IMR-90 (cell line): ENCODE data around the gene SEC14L6. TPM values are rescaled to one million over a fixed set of nuclear protein-coding genes. Genes with fewer than 3 reads are reported as not detected.

Experiments
- ATAC-seq: fragments of 200-7000 bp; cut with Tn5 transposase; 2 replicates; pipeline ENCODE4 v1.9.1; 2020; ENCODE audit warnings: low read depth, mild to moderate bottlenecking, moderate library complexity
- BruUV-seq: library from RNA; stranded (reverse); fragments of 400-500 nt; replicated peaks from 2 replicates; lab custom pipeline; 2021; lab: Mats Ljungman, UMichigan
- CTCF ChIA-PET: fragments of 300-600 bp; formaldehyde crosslinking; extraction: SDS; loops from one replicate; lab custom pipeline; 2021; ENCODE audit warnings: antibody characterized with exemption; lab: Yijun Ruan, JAX
- POLR2A ChIA-PET: fragments of 300-600 bp; sonication (Branson Sonifier 250); formaldehyde crosslinking; loops from one replicate; lab custom pipeline; 2022; ENCODE audit warnings: antibody characterized with exemption; ENCODE audit not compliant: unreplicated experiment; lab: Charles Lee
- DNase-seq: peaks from one replicate; pipeline ENCODE4 v3.0.0; 2013
- H2AFZ ChIP-seq: replicated peaks from 2 replicates; pipeline ENCODE3; 2013; ENCODE audit warnings: low read length, mild to moderate bottlenecking; ENCODE audit not compliant: poor library complexity
- H2AK5ac ChIP-seq: 2 replicates; pipeline ENCODE4 v1.6.1; 2013; ENCODE audit warnings: low read depth, low read length, inconsistent platforms
- H2AK9ac ChIP-seq: replicated peaks from 2 replicates; pipeline ENCODE3; 2013; ENCODE audit warnings: mild to moderate bottlenecking, low read depth, low read length, moderate library complexity; ENCODE audit not compliant: poor library complexity
- H2BK120ac ChIP-seq: 2 replicates; pipeline ENCODE4 v1.6.1; 2013; ENCODE audit warnings: low read depth, low read length, inconsistent platforms
- H2BK15ac ChIP-seq: 3 replicates; pipeline ENCODE4 v1.6.1; 2013; ENCODE audit warnings: low read depth, low read length, inconsistent platforms
- H2BK20ac ChIP-seq: 2 replicates; pipeline ENCODE4 v1.6.1; 2013; ENCODE audit warnings: low read depth, mild to moderate bottlenecking, inconsistent platforms, low read length, moderate library complexity
- H2BK5ac ChIP-seq: 2 replicates; pipeline ENCODE4 v1.6.1; 2013; ENCODE audit warnings: mild to moderate bottlenecking, low read depth, low read length, inconsistent platforms; ENCODE audit not compliant: poor library complexity, severe bottlenecking
- H3K14ac ChIP-seq: replicated peaks from 2 replicates; pipeline ENCODE4 v1.6.1; 2013; ENCODE audit warnings: low read depth, low read length, inconsistent platforms
- H3K18ac ChIP-seq: 2 replicates; pipeline ENCODE4 v1.6.1; 2013; ENCODE audit warnings: low read depth, low read length, control low read depth
- H3K23ac ChIP-seq: 2 replicates; pipeline ENCODE4 v1.6.1; 2013; ENCODE audit warnings: low read depth, low read length, inconsistent platforms
- H3K27ac ChIP-seq: 2 replicates; pipeline ENCODE4 v1.5.1; 2013; ENCODE audit warnings: mild to moderate bottlenecking, control low read depth, low read length; ENCODE audit not compliant: insufficient read depth
- H3K27me3 ChIP-seq: 2 replicates; pipeline ENCODE4 v1.6.1; 2013; ENCODE audit warnings: low read length; ENCODE audit not compliant: control insufficient read depth, insufficient read depth
- H3K36me3 ChIP-seq: 2 replicates; pipeline ENCODE4 v1.6.1; 2013; ENCODE audit warnings: low read length, mixed read lengths; ENCODE audit not compliant: control insufficient read depth, insufficient read depth
- H3K4ac ChIP-seq: 2 replicates; pipeline ENCODE4 v1.6.1; 2013; ENCODE audit warnings: low read depth, low read length, inconsistent platforms
- H3K4me1 ChIP-seq: 2 replicates; pipeline ENCODE4 v1.6.1; 2013; ENCODE audit warnings: low read length, mixed read lengths; ENCODE audit not compliant: control insufficient read depth, insufficient read depth
- H3K4me2 ChIP-seq: 2 replicates; pipeline ENCODE4 v1.6.1; 2013; ENCODE audit warnings: low read depth, mild to moderate bottlenecking, control low read depth, low read length, moderate library complexity
- H3K4me3 ChIP-seq: 2 replicates; pipeline ENCODE4 v1.5.1; 2013; ENCODE audit warnings: low read depth, mild to moderate bottlenecking, control low read depth, low read length, moderate library complexity; ENCODE audit not compliant: insufficient read depth
- H3K56ac ChIP-seq: 2 replicates; pipeline ENCODE4 v1.6.1; 2013; ENCODE audit warnings: low read length, inconsistent platforms; ENCODE audit not compliant: insufficient read depth; ENCODE audit errors: extremely low read depth
- H3K79me1 ChIP-seq, 2 experiments: 2 replicates each; pipeline ENCODE4 v1.6.1; 2013; ENCODE audit warnings: low read length in 2 of 2, inconsistent platforms in 1 of 2, low read depth in 1 of 2
- H3K9ac ChIP-seq: 2 replicates; pipeline ENCODE4 v1.6.1; 2013; ENCODE audit warnings: low read depth, low read length, control low read depth
- H3K9me1 ChIP-seq: 2 replicates; pipeline ENCODE4 v1.6.1; 2013; ENCODE audit warnings: low read length, inconsistent platforms; ENCODE audit not compliant: insufficient read depth
- H3K9me3 ChIP-seq: 2 replicates; pipeline ENCODE4 v1.6.1; 2013; ENCODE audit warnings: low read length; ENCODE audit not compliant: control insufficient read depth, insufficient read depth
- H4K20me1 ChIP-seq: 2 replicates; pipeline ENCODE4 v1.6.1; 2013; ENCODE audit warnings: low read length, inconsistent platforms; ENCODE audit not compliant: insufficient read depth
- H4K5ac ChIP-seq: 2 replicates; pipeline ENCODE4 v1.6.1; 2013; ENCODE audit warnings: mild to moderate bottlenecking, low read depth, low read length, control low read depth
- H4K8ac ChIP-seq, 2 experiments: 2 replicates each; pipeline ENCODE4 v1.6.1; 2013; ENCODE audit warnings: low read depth in 2 of 2, low read length in 2 of 2, control low read depth in 1 of 2, inconsistent platforms in 1 of 2
- H4K91ac ChIP-seq: 2 replicates; pipeline ENCODE4 v1.6.1; 2013; ENCODE audit warnings: low read depth, low read length, inconsistent platforms; ENCODE audit not compliant: insufficient read depth
- BHLHE40 ChIP-seq: fragments of 150-350 bp; IDR thresholded peaks from 2 replicates; pipeline ENCODE4 v1.6.1; 2016; ENCODE audit warnings: mild to moderate bottlenecking, low read depth, low read length
- CEBPB ChIP-seq: IDR thresholded peaks from 2 replicates; pipeline ENCODE4 v1.6.1; 2012; ENCODE audit warnings: low read depth, low read length, improper control_type of control experiment
- CHD1 ChIP-seq: IDR thresholded peaks from 2 replicates; pipeline ENCODE4 v1.6.1; 2012; ENCODE audit warnings: low read depth, low read length, improper control_type of control experiment
- ELK1 ChIP-seq: fragments of 150-350 bp; IDR thresholded peaks from 2 replicates; pipeline ENCODE4 v1.6.1; 2016; ENCODE audit warnings: low read depth, mild to moderate bottlenecking, low read length, moderate library complexity, borderline replicate concordance
- FOS ChIP-seq: fragments of 150-350 bp; IDR thresholded peaks from 2 replicates; pipeline ENCODE4 v1.6.1; 2016; ENCODE audit warnings: low read depth, low read length
- MAFK ChIP-seq: IDR thresholded peaks from 2 replicates; pipeline ENCODE4 v1.6.1; 2012; ENCODE audit warnings: low read depth, low read length, improper control_type of control experiment
- MAZ ChIP-seq: IDR thresholded peaks from 2 replicates; pipeline ENCODE4 v1.6.1; 2012; ENCODE audit warnings: low read depth, mild to moderate bottlenecking, low read length, improper control_type of control experiment, moderate library complexity, borderline replicate concordance
- MXI1 ChIP-seq: IDR thresholded peaks from 2 replicates; pipeline ENCODE4 v1.6.1; 2012; ENCODE audit warnings: low read depth, mild to moderate bottlenecking, low read length, moderate library complexity, borderline replicate concordance
- NFE2L2 ChIP-seq: fragments of 150-350 bp; IDR thresholded peaks from 2 replicates; pipeline ENCODE4 v1.6.1; 2016; ENCODE audit warnings: low read depth, mild to moderate bottlenecking, low read length
- POLR2A ChIP-seq: IDR thresholded peaks from 2 replicates; pipeline ENCODE4 v1.6.1; 2012; ENCODE audit warnings: mild to moderate bottlenecking, low read depth, low read length
- RAD21 ChIP-seq: IDR thresholded peaks from 2 replicates; pipeline ENCODE4 v1.6.1; 2012; ENCODE audit warnings: low read length, improper control_type of control experiment
- RCOR1 ChIP-seq: IDR thresholded peaks from 2 replicates; pipeline ENCODE4 v1.6.1; 2012; ENCODE audit warnings: mild to moderate bottlenecking, low read length, improper control_type of control experiment; ENCODE audit not compliant: insufficient replicate concordance
- RFX5 ChIP-seq: IDR thresholded peaks from 2 replicates; pipeline ENCODE4 v1.8.0; 2012; ENCODE audit warnings: low read depth, mild to moderate bottlenecking, low read length, moderate library complexity
- SMC3 ChIP-seq: fragments of 150-350 bp; IDR thresholded peaks from 2 replicates; pipeline ENCODE4 v1.6.1; 2016; ENCODE audit warnings: low read depth, mild to moderate bottlenecking, antibody characterized with exemption, low read length, moderate library complexity
- USF2 ChIP-seq: fragments of 150-350 bp; IDR thresholded peaks from 2 replicates; pipeline ENCODE4 v1.6.1; 2017; ENCODE audit warnings: mild to moderate bottlenecking, antibody characterized with exemption, low read length, low read depth
- WGBS, 2 experiments: methylation state at CpG; one replicate each; pipeline versions ENCODE4 v1.1.5 to v1.1.7; 2013; ENCODE audit warnings: missing lambda C conversion rate in 2 of 2; ENCODE audit not compliant: insufficient read length in 1 of 2; ENCODE audit errors: extremely low coverage in 2 of 2; 5-methylcytosine and 5-hydroxymethylcytosine counted together
- dilution Hi-C: fragments of 300-500 bp; cut with HindIII; formaldehyde crosslinking; loops from one replicate; pipeline ENCODE4 v1.14.3; 2018; ENCODE audit warnings: low sequenced_read_pairs; ENCODE audit not compliant: unreplicated experiment
- in situ Hi-C: fragments of 300-500 bp; cut with MboI; formaldehyde crosslinking; loops from 3 replicates; pipeline ENCODE4 v1.14.3; 2019; ENCODE audit warnings: low sequenced_read_pairs, inconsistent platforms, mixed read lengths
- intact Hi-C: fragments of 100-400 bp; cut with micrococcal nuclease; formaldehyde crosslinking; loops from 2 replicates; pipeline ENCODE4 v1.10.0; 2022
- polyA plus RNA-seq, 3 experiments: library from polyadenylated mRNA; depleted of rRNA; stranded (reverse); fragments of >200 nt; gene quantifications; 2 replicates each; pipeline ENCODE4 v1.2.3, GENCODE V29; 2012; ENCODE audit warnings: low replicate concordance in 1 of 3
- total RNA-seq: library from RNA; depleted of rRNA; stranded (reverse); fragments of >200 nt; gene quantifications from 2 replicates; pipeline ENCODE4 v1.2.3, GENCODE V29; 2012

SEC14L6 gene
- total and polyA plus RNA-seq, 2 of the 4 experiments (the other 2 are of a cell fraction) = 0.09 TPM; not detected in 1

GRCh38 chr22:30485362-30485988 is 61.1 kb downstream of the SEC14L6 start (continued):
- TF ChIP-seq MAZ = 0 out of 2 replicates have a peak, but pooled peaks have one; percentile 49

GRCh38 chr22:30483169-30483568 is 63.4 kb downstream of the SEC14L6 start:
- Histone ChIP-seq H3K14ac (no peak overlapping the region), H3K56ac (no peak overlapping the region; the same call in 1 of the 2 replicates), H2AFZ (no peak overlapping the region), H3K18ac (no peak overlapping the region), H3K9me1 (no peaks in the 10 kb centered on the region), H3K4me1 (no peaks in the 10 kb centered on the region), H4K8ac (no peak overlapping the region), H2BK20ac (no peak overlapping the region), H3K9me3 (no peaks in the 10 kb centered on the region), H2AK5ac (no peak overlapping the region), H4K91ac (no peak overlapping the region), H3K4me3 (no peak overlapping the region), H2BK5ac (no peak overlapping the region), H2BK15ac (no peak overlapping the region), H3K27ac (no peak overlapping the region), H3K36me3 (no peaks in the 10 kb centered on the region), H3K4me2 (no peak overlapping the region), H3K27me3 (peaks cover 21% of the 10 kb centered on the region), H3K9ac (no peak overlapping the region), H3K79me1 (no peaks in the 10 kb centered on the region), H4K20me1 (no peaks in the 10 kb centered on the region), H2BK120ac (no peak overlapping the region), H2AK9ac (no peak overlapping the region), H4K5ac (no peak overlapping the region), H3K4ac (no peak overlapping the region), H3K23ac (no peak overlapping the region)
- no peak for DNase-seq
- intact Hi-C loops = no loop called here
- BruUV-seq = no TSS peak
- ChIA-PET CTCF (no interaction called here), POLR2A (no interaction called here)
- in situ Hi-C loops = loop anchor here (10.0 kb wide), 1 partner anchor 88 kb away; the partner anchor contains the start of gene SEC14L2
- no peak for ATAC-seq
- dilution Hi-C loops = no loop called here
- whole genome bisulfite sequencing, 2 experiments = no CpG with 5 or more reads among the region's 1 CpG
- TF ChIP-seq RAD21 (no peak), CEBPB (no peak), CHD1 (no peak), SMC3 (no peak), MAFK (no peak), FOS (no peak), MAZ (no peak), BHLHE40 (no peak), RCOR1 (no peak), USF2 (no peak), MXI1 (no peak), ELK1 (no peak), RFX5 (no peak), NFE2L2 (no peak), POLR2A (no peak)
